ENCODE measurements around the gene CACHD1. TPM values are rescaled to one million over a fixed set of nuclear protein-coding genes. Genes with fewer than 3 reads are reported as not detected.

CACHD1 gene
- total and polyA plus RNA-seq, 2 of the 8 experiments (the other 6 are each of a cell fraction or from before 2014, with no cell fraction given) = 22.2 to 42.5 TPM

GRCh38 chr1:64680599-64680998 is 210.7 kb downstream of the CACHD1 start (continued):
- no peak for TF ChIP-seq USF2 (IDR thresholded peaks at IDR 0.05; ENCODE audit: low read length)
- TF ChIP-seq HDAC2 (IDR thresholded peaks at IDR 0.05; ENCODE audit: borderline replicate concordance in 1 of 2, low read depth in 2 of 2, low read length in 2 of 2) = no peak
- TF ChIP-seq EGR1 (IDR thresholded peaks at IDR 0.05; ENCODE audit: borderline replicate concordance, low read depth, low read length) = no peak
- no peak for TF ChIP-seq HDAC6 (IDR thresholded peaks at IDR 0.05; ENCODE audit: low read depth, low read length)
- TF ChIP-seq TAF7 (optimal IDR thresholded peaks at IDR 0.05; ENCODE audit: borderline replicate concordance, low read depth, low read length) = no peak
- TF ChIP-seq KDM1A (IDR thresholded peaks at IDR 0.05; ENCODE audit: borderline replicate concordance, low read length) = no peak

All from H1 (cell line).